Activated naive CD4-positive, alpha-beta T cell treated with anti-CD3 and anti-CD28 coated beads, Interleukin-2, amount 50 U/mL, for 16 hours (primary cell): Measurements from ENCODE around the gene ATP8B1.
"Not testable (repeated sequence)": the region's sequence is repeated elsewhere in the genome, so short reads cannot be mapped to it uniquely, and the experiment has no call there.

ENCODE experiments used
- DNase-seq: peaks from one replicate; pipeline ENCODE4 v3.0.0-alpha.2; 2020

The ATP8B1 gene

GRCh38 chr18:57651914-57652313 is 151.2 kb downstream of the ATP8B1 start:
- DNase-seq = no peak

GRCh38 chr18:57649556-57650500 is 153.3 kb downstream of the ATP8B1 start:
- DNase-seq = no peak

- DNase-seq = no peak
Observed at GRCh38 chr18:57648414-57648813, 154.7 kb downstream of the ATP8B1 start.

- no peak for DNase-seq
Observed at GRCh38 chr18:57644540-57644939, 158.6 kb downstream of the ATP8B1 start.

GRCh38 chr18:57643726-57644125 is 159.4 kb downstream of the ATP8B1 start:
- DNase-seq = not testable (repeated sequence)

GRCh38 chr18:57642462-57642861 is 160.7 kb downstream of the ATP8B1 start:
- DNase-seq = not testable (repeated sequence)

GRCh38 chr18:57640749-57641148 is 162.4 kb downstream of the ATP8B1 start:
- no peak for DNase-seq

- DNase-seq = no peak
Observed at GRCh38 chr18:57640236-57640635, 162.9 kb downstream of the ATP8B1 start.

- DNase-seq = no peak
Observed at GRCh38 chr18:57635003-57635822, 167.9 kb downstream of the ATP8B1 start.

GRCh38 chr18:57631697-57632096 is 171.4 kb downstream of the ATP8B1 start:
- DNase-seq = no peak

- no peak for DNase-seq
Observed at GRCh38 chr18:57630754-57631595, 172.1 kb downstream of the ATP8B1 start.

- DNase-seq = peak; percentile 95
Observed at GRCh38 chr18:57630002-57630753, 172.9 kb downstream of the ATP8B1 start.

GRCh38 chr18:57629422-57629821 is 173.7 kb downstream of the ATP8B1 start:
- no peak for DNase-seq

GRCh38 chr18:57627488-57627887 is 175.6 kb downstream of the ATP8B1 start:
- no peak for DNase-seq

GRCh38 chr18:57624988-57625387 is 178.1 kb downstream of the ATP8B1 start:
- no peak for DNase-seq

GRCh38 chr18:57621246-57621604 is 181.9 kb downstream of the ATP8B1 start:
- no peak for DNase-seq

GRCh38 chr18:57619876-57620275 is 183.2 kb downstream of the ATP8B1 start:
- no peak for DNase-seq

- no peak for DNase-seq
Observed at GRCh38 chr18:57618910-57619309, 184.2 kb downstream of the ATP8B1 start.

GRCh38 chr18:57603871-57604270 is 199.2 kb downstream of the ATP8B1 start:
- no peak for DNase-seq
